Measurements from ENCODE around the gene ZNF804A.
"Not testable (repeated sequence)": the region's sequence is repeated elsewhere in the genome, so short reads cannot be mapped to it uniquely, and the experiment has no call there.

Gene ZNF804A

DNA sequence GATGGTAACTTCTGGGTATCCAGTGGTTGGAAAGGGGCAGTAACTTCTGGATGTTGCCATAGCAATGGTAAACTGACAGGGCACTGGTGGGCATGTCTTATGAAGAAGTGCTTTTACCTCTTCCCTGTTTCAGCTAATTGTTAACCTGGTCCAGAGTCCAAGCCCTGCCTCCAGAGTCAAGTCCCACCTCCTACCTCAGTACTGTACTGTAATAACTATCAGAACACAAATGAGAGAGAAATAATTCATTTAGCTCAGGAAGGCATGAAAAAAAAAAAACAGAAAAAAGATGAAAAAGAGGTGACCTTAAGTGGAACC is 237.0 kb downstream of the ZNF804A start:
- no peak for DNase-seq

- no peak for DNase-seq
These were observed 249.0 kb downstream of the ZNF804A start for GRCh38 chr2:184847331-184847730.

GRCh38 chr2:184849516-184849915 is 251.2 kb downstream of the ZNF804A start:
- no peak for DNase-seq

- no peak for DNase-seq
These were observed 253.2 kb downstream of the ZNF804A start for GRCh38 chr2:184851576-184851975.

- no peak for DNase-seq
These were observed 260.9 kb downstream of the ZNF804A start for GRCh38 chr2:184859187-184859586.

- no peak for DNase-seq
These were observed 262.4 kb downstream of the ZNF804A start for GRCh38 chr2:184860744-184861143.

GRCh38 chr2:184875212-184875611 is 276.9 kb downstream of the ZNF804A start:
- no peak for DNase-seq

GRCh38 chr2:184875911-184876310 is 277.6 kb downstream of the ZNF804A start:
- no peak for DNase-seq

DNA sequence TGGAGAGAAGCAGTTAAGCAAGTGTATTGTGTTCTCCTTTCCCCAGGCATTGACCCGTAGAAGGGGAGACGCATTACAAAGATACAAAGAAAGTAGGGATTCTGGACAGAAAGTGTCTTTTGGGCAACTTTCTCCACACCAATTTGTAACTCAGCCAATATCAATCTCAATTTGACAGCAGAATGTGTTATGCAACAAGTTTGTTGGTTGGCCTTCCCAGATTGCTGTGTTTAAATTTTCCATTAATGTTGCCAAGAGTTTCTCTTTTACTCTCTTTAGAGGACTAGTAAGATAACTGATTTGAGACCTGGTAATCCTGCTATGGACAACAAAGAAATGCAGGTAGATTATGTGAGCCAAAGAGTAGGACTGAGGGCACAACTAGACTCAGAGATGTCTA is 279.6 kb downstream of the ZNF804A start:
- DNase-seq: no peak

DNA sequence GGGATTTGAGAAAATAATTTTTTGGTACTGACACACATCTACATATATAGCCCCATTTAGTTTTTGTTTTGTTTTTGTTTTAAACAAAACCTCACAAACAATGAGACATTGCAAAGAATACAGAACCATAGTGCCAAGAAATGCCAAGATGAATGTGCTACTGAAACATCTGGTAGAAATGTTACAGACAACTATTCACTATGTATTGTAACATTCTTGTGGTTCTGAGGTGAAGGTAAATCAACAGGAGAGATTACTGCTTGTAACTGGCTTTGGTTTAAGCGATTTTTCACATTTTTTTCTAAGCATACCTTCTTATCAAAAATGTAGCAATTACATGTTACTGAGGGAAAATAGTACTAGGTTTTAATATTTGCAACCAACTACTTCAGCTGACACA is 281.3 kb downstream of the ZNF804A start:
- DNase-seq: no peak

DNA sequence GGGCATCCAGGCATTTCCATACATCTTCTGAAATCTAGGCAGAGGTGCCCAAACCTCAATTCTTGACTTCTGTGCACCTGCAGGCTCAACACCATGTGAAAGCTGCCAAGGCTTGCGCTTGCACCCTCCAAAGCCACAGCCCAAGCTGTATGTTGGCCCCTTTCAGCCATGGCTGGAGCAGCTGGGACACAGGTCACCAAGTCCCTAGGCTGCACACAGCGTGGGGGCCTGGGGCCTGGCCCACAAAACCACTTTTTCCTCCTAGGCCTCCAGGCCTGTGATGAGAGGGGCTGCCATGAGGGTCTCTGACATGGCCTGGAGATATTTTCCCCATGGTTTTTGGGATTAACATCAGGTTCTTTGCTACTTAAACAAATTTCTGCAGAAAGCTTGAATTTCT is 288.3 kb downstream of the ZNF804A start:
- not testable (repeated sequence) for DNase-seq

DNA sequence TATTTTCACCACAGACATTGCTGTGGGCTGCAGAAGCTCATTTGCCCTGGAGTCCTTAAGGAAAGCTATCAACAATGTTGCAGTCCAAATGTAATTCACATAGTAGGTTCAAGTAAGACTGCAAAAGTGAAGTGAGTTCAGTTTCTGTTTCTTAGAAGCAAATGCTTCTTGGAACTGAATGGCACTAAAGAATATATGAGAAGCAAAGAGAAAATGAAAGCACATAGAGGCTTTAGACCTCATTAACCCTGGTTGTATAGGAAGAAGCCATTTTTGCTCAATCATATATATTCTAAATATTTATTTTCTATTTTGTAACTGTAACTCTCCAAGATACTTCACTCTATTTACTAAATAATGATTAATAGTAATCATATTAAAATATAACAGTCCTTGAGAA is 292.0 kb downstream of the ZNF804A start:
- no peak for DNase-seq

DNA sequence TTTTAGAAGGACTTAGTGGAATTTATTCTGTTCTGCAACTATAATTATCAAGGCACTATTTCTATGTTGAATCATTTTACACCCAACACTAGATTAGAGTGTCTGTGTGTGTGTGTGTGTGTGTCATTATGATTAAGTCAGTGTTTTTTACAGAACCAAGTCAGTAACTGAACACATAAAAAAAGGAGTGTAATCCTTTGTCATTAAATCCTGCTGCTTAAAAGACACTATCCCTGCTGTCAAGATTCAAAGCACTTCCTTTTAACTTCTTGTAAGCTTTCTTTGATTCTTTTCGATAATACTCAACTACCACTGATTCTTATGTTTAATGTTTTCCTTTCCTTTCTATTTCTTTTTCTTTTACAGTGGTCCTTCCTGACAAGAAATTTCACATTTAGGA is 306.7 kb downstream of the ZNF804A start:
- no peak for DNase-seq

DNA sequence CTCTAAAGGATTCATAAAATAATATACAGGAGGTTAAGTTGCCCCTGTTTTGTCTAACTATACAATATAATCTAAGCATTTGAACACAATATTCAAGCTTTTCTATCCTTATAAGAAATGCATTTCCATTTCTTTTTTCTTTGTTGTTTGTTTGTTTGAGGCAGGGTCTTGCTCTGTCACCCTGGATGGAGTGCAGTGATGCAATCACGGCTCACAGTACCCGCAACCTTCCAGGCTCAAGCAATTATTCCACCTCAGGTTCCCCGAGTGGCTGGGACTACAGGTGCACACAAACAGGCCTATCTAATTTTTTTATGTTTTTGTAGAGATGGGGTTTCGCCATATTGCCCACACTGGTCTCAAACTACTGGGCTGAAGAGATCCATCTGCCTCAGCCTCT is 307.8 kb downstream of the ZNF804A start:
- DNase-seq: no peak

DNA sequence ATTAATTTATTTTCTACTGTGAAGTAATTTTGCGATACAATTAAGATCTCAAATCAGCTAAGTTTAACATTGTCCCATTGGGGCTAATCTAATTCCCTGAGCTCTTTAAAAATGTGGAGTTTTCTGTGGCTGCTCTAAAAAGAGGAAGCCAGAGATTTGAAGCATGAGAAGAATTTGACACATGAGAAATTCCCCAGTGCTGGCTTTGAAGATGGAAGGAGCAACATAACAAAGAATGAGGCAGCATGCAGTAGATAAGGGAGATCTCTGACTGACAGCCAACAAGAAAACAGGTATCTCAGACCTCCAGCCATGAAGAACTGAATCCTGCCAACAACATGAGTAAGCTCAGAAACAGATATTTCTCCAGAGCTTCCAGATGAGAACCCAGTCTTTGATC is 308.4 kb downstream of the ZNF804A start:
- no peak for DNase-seq

DNA sequence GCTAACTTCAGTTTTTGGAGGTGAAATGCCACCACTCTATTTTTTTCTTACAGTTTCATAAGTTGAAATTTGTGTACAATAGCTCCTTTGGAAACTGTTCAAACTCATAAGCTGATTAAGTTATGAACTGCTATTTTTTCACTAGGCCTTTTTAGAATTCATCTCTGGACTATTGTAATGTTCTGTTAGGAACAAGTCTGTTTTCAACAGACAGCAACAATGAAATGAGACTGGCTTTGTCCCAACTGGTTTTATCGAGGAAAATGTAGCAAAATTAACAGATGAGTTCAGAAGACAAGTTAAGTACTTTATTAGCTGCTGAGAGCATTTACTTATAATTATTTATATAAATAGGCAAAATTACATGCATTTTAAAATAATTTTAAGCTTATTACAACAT is 310.6 kb downstream of the ZNF804A start:
- no peak for DNase-seq

GRCh38 chr2:184920451-184920965 is 322.2 kb downstream of the ZNF804A start:
- peak in 1 of 2 experiments; percentile 5 for DNase-seq

- no peak for DNase-seq
These were observed 323.3 kb downstream of the ZNF804A start for GRCh38 chr2:184921676-184922075.

- DNase-seq: no peak
These were observed 325.4 kb downstream of the ZNF804A start for GRCh38 chr2:184923751-184924150.

DNA sequence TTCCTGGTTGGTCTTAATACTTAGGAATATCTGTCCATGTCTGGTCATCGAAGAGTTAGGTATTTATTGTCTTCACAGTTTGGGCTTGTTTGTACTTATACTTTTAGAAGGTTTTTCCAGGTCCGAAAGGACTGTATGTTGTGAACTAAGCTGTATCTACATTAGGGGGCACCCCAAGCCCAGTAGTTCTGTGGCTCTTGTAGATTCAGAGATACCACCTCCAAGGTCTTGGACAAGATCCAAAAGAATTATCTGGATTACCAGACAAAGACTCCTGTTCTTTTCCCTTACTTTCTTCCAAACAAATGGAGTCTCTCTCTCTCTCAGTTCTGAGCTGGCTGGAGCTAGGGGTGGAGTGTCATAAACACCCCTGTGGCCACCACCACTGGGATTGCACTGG is 328.7 kb downstream of the ZNF804A start:
- DNase-seq: no peak

DNA sequence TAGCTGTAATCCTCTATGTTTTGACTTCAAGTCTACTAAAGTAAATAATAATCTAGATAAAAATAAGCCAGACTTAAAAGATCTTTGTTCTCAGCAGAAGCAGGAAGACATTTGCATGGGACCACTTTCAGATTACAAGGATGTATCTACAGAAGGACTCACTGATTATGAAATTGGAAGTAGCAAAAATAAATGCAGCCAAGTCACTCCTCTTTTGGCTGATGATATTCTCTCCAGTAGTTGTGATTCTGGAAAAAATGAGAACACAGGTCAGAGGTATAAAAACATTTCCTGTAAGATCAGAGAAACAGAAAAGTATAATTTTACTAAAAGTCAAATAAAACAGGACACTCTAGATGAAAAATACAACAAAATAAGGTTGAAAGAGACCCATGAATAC is 338.4 kb downstream of the ZNF804A start:
- DNase-seq: no peak

DNA sequence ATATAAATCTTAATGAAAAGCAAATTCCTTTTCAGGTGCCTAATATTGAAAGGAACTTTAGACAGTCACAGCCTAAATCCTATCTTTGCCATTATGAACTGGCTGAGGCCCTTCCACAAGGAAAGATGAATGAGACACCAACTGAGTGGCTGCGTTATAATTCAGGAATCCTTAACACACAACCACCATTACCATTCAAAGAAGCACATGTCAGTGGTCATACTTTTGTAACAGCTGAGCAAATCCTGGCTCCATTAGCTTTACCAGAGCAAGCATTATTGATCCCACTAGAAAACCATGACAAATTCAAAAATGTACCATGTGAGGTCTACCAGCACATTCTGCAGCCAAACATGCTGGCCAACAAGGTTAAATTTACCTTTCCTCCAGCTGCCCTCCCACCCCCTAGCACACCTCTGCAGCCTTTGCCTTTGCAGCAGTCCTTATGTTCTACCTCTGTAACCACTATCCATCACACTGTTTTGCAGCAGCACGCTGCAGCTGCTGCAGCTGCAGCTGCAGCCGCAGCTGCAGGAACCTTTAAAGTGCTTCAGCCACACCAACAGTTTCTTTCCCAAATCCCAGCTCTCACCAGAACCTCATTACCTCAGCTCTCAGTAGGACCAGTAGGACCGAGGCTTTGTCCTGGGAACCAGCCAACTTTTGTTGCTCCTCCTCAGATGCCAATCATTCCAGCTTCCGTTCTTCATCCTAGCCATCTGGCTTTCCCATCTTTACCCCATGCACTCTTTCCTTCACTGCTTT is 340.1 kb downstream of the ZNF804A start:
- DNase-seq: peak in 1 of 2 experiments; percentile 28

DNA sequence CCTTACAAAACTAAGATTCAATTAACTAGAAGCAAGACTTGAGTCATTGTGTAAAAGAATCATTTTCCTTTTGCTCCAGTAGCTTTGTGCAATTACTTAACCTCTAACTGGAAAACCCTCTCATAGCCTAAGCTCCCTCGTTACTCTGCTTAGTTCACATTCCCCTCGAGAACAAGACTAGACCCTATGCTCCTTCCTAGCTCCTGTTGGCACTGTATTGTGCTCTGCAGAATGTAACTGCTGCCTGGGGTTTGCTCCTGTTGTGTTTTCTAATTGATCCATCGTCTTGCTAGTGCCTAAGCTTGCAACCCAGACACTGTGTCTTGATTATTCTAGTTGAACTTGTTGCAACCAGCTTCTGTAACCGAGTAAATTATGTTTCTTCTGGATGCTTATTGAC is 347.0 kb downstream of the ZNF804A start:
- DNase-seq: no peak

DNA sequence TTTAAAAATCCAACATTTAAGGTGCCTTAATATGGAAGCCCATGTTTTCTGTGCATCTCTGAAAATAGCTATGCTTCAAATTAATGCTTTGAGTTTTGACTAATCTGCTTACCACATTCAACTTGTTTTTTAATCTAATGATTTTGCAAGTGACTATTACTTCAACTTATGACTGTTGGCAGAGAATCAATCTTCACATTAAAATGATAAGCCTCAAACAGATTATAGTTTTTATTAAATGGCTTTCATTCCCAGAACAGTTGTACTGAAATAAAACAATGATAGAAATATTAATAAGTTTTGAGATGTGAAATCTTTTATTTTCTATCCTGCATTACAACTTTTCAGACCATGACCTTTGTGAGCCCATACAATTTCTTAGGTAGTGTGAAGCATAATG is 347.5 kb downstream of the ZNF804A start:
- no peak for DNase-seq

GRCh38 chr2:184956856-184957255 is 358.5 kb downstream of the ZNF804A start:
- DNase-seq: no peak

All from NCI-H446 (cell line).